ENCODE results near the gene UBQLN1. TPM values are rescaled to one million over a fixed set of nuclear protein-coding genes. Genes with fewer than 3 reads are reported as not detected.
"Not testable (repeated sequence)": the region's sequence is repeated elsewhere in the genome, so short reads cannot be mapped to it uniquely, and the experiment has no call there.

Gene UBQLN1
- total RNA-seq, 1 experiment from 2014 or later: 162 TPM

- no TSS peak for BruUV-seq (replicated peaks)
- ChIA-PET CTCF (no interaction called here), POLR2A (ENCODE audit: low non-redundant PET) (no interaction called here)
- Histone ChIP-seq H3K27me3 (replicated peaks; ENCODE audit: insufficient read depth, low read depth, low read length, poor library complexity) (no peaks in the 10 kb centered on the region), H3K4me1 (ENCODE audit: insufficient read depth, low read length, poor library complexity, severe bottlenecking) (peaks cover 8% of the 10 kb centered on the region), H3K36me3 (ENCODE audit: insufficient read depth, low read length, poor library complexity, severe bottlenecking) (no peaks in the 10 kb centered on the region), H3K4me3 (ENCODE audit: low read depth, low read length, poor library complexity, severe bottlenecking) (no peak overlapping the region), H3K27ac (ENCODE audit: low read depth, low read length, poor library complexity, severe bottlenecking) (no peak overlapping the region), H3K9me3 (ENCODE audit: low read depth, low read length, poor library complexity, severe bottlenecking) (no peaks in the 10 kb centered on the region)
- DNase-seq (ENCODE audit: low spot score): no peak
- no peak for TF ChIP-seq EZH2 (IDR thresholded peaks at IDR 0.05; ENCODE audit: borderline replicate concordance, low read depth, low read length, poor library complexity, severe bottlenecking)
- intact Hi-C loops (cut with micrococcal nuclease; ENCODE audit: unreplicated experiment): no loop called here
Measured at GRCh38 chr9:83617299-83617698, 90.5 kb downstream of the UBQLN1 start.

- H3K4me1 ChIP-seq (ENCODE audit: insufficient read depth, low read length, poor library complexity, severe bottlenecking); intact Hi-C loops (cut with micrococcal nuclease; ENCODE audit: unreplicated experiment); CTCF ChIA-PET; H3K36me3 ChIP-seq (ENCODE audit: insufficient read depth, low read length, poor library complexity, severe bottlenecking); H3K9me3 ChIP-seq (ENCODE audit: low read depth, low read length, poor library complexity, severe bottlenecking); POLR2A ChIA-PET (ENCODE audit: low non-redundant PET); BruUV-seq (replicated peaks); H3K4me3 ChIP-seq (ENCODE audit: low read depth, low read length, poor library complexity, severe bottlenecking); H3K27ac ChIP-seq (ENCODE audit: low read depth, low read length, poor library complexity, severe bottlenecking); DNase-seq (ENCODE audit: low spot score); H3K27me3 ChIP-seq (replicated peaks; ENCODE audit: insufficient read depth, low read depth, low read length, poor library complexity): not testable (repeated sequence)
Measured at GRCh38 chr9:83613298-83613697, 94.5 kb downstream of the UBQLN1 start.

Other genes with a start within 250 kb of the UBQLN1 start
- 0.98 and 1.0 TPM in 2 replicates for gene FRMD3, start 169.6 kb downstream of the UBQLN1 start, total RNA-seq (2021)
- 1.6 and 1.7 TPM in 2 replicates for gene IDNK, start 84.8 kb downstream of the UBQLN1 start, total RNA-seq (2021)
- 6.0 and 11.3 TPM in 2 replicates for gene GKAP1, start 109.8 kb upstream of the UBQLN1 start, total RNA-seq (2021)
- 8.5 and 9.2 TPM in 2 replicates for gene KIF27, start 213.5 kb upstream of the UBQLN1 start, total RNA-seq (2021)